Fibroblast of lung (primary cell): Measurements from ENCODE around the gene MICB. TPM values are rescaled to one million over a fixed set of nuclear protein-coding genes. Genes with fewer than 3 reads are reported as not detected.

Experiments
- DNase-seq, 2 donors: peaks; one replicate each; pipeline versions ENCODE4 v3.0.0 to v3.0.0-alpha.2; 2010; ENCODE audit warnings: low read depth in 2 of 2
- H2AFZ ChIP-seq: 2 replicates; pipeline ENCODE4 v1.5.1; 2012; ENCODE audit warnings: low read length, control low read depth, inconsistent platforms
- H3K27ac ChIP-seq: 2 replicates; pipeline ENCODE4 v1.5.1; 2011; ENCODE audit warnings: low read length, control low read depth; ENCODE audit not compliant: insufficient read depth
- H3K27me3 ChIP-seq: 2 replicates; pipeline ENCODE4 v1.5.1; 2011; ENCODE audit warnings: mild to moderate bottlenecking, low read length; ENCODE audit not compliant: control insufficient read depth, insufficient read depth
- H3K36me3 ChIP-seq: 2 replicates; pipeline ENCODE4 v1.5.1; 2011; ENCODE audit warnings: low read length; ENCODE audit not compliant: control insufficient read depth, insufficient read depth
- H3K4me1 ChIP-seq: 2 replicates; pipeline ENCODE4 v1.5.1; 2011; ENCODE audit warnings: low read length; ENCODE audit not compliant: control insufficient read depth, insufficient read depth; ENCODE audit errors: extremely low read depth
- H3K4me2 ChIP-seq: 2 replicates; pipeline ENCODE4 v1.5.1; 2011; ENCODE audit warnings: low read length, control low read depth; ENCODE audit not compliant: insufficient read depth; ENCODE audit errors: extremely low read depth
- H3K4me3 ChIP-seq, 4 experiments: fragments of 200-600 bp in 1 of 4; sonication (generic) in 1 of 4; replicated peaks in 1 of 4; 2 replicates each; pipeline ENCODE4 v1.5.1; 2011 to 2016; ENCODE audit warnings: low read length in 4 of 4, low read depth in 3 of 4, mild to moderate bottlenecking in 3 of 4, control low read depth in 2 of 4, inconsistent platforms in 1 of 4, mixed read lengths in 1 of 4; ENCODE audit not compliant: insufficient read depth in 1 of 4; ENCODE audit errors: control extremely low read depth in 1 of 4
- H3K79me2 ChIP-seq: 2 replicates; pipeline ENCODE4 v1.5.1; 2012; ENCODE audit warnings: mild to moderate bottlenecking, low read length, inconsistent platforms; ENCODE audit not compliant: control insufficient read depth, insufficient read depth
- H3K9ac ChIP-seq: 2 replicates; pipeline ENCODE4 v1.5.1; 2011; ENCODE audit warnings: mild to moderate bottlenecking, low read length, control low read depth; ENCODE audit not compliant: insufficient read depth
- H3K9me3 ChIP-seq: 2 replicates; pipeline ENCODE4 v1.5.1; 2012; ENCODE audit warnings: low read depth, low read length; ENCODE audit not compliant: control insufficient read depth, insufficient read depth
- H4K20me1 ChIP-seq: 2 replicates; pipeline ENCODE4 v1.5.1; 2011; ENCODE audit warnings: low read length; ENCODE audit not compliant: control insufficient read depth, insufficient read depth; ENCODE audit errors: extremely low read depth
- CTCF ChIP-seq, 2 donors: IDR thresholded peaks in 1 of 2; conservative IDR thresholded peaks in 1 of 2; 1 replicate in 1 of 2; 2 replicates in 1 of 2; pipeline ENCODE4 v1.5.1; 2011 to 2012; ENCODE audit warnings: low read length in 2 of 2, control low read depth in 1 of 2, inconsistent platforms in 1 of 2, low read depth in 1 of 2, mild to moderate bottlenecking in 1 of 2
- EZH2 ChIP-seq: IDR thresholded peaks from 2 replicates; pipeline ENCODE4 v1.5.1; 2012; ENCODE audit warnings: low read length, control low read depth, mild to moderate bottlenecking; ENCODE audit errors: missing control alignments
- polyA plus RNA-seq, 2 donors: library from polyadenylated mRNA; depleted of rRNA in 1 of 2; stranded (reverse) in 1 of 2; unstranded in 1 of 2; fragments of >200 nt; gene quantifications; 2 replicates each; pipeline ENCODE4 v1.2.1, GENCODE V29; 2011 to 2012; ENCODE audit warnings: missing spikeins in 1 of 2
- total RNA-seq: library from RNA; depleted of rRNA; stranded (reverse); fragments of >200 nt; gene quantifications from 2 replicates; pipeline ENCODE4 v1.2.1, GENCODE V29; 2014

Gene MICB
- total and polyA plus RNA-seq, 2 donors (not counting 1 experiment from before 2014, with no cell fraction given) = 17.2 to 18.6 TPM

DNA sequence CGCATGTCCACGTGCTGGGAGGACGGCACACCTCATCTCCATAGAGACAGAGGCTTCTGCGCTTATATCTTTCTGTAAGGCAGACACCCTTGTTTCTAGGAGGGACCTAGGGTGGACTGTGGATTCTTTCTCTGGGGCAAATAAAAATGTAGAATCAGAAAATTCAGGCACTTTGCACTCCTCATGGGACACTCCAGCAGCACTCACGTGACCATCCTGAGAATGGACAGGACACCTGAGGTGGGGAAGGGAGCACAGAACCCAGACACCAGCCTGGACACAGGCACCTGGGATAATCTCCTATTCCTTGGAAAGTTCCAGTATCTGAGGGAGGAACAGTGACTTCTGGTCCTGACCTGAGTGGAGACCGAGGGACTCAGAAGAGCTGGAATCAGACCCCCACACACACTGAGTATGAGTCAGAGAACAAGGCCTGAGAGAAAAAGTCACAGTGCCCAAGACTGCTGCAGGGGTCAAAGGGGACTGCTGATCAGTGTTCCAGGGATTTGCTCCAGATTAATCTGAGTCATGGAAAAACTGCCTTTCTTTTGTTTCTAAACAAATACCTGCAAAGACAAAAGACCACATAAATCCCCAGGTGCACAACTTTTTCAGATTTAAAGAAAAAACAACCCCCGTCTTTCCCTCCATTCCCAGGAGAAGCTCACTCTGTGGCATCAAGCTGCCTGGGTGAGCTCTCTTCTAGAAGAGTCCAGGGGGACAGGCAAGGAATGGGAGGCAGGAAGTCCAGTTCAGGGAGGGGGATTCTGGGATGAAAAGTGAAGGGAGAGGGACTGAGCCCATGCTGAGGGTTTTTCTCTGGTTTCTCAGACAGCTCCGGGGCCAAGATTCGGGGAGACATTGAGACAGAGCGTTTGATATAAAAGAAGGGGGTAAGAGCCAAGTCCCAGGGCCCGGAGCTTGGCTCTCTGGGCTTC lies 35.6 kb upstream of the MICB start:
- Histone ChIP-seq H4K20me1 (no peaks in the 10 kb centered on the region), H3K36me3 (no peaks in the 10 kb centered on the region), H3K79me2 (no peaks in the 10 kb centered on the region), H3K9ac (no peak overlapping the region), H3K4me3 (no peak overlapping the region), H3K4me2 (no peak overlapping the region), H3K4me1 (peaks cover 6% of the 10 kb centered on the region), H3K27ac (no peak overlapping the region), H3K27me3 (peaks cover 5% of the 10 kb centered on the region), H2AFZ (no peak overlapping the region), H3K9me3 (no peaks in the 10 kb centered on the region)
- TF ChIP-seq EZH2 (no peak), CTCF (conservative IDR thresholded peaks at IDR 0.05 in 1 of 2, IDR thresholded peaks at IDR 0.05 in 1 of 2; ENCODE audit: low read depth in 1 of 2, low read length in 2 of 2) (no peak)
- peak; percentile 11 to 29 for DNase-seq

DNA sequence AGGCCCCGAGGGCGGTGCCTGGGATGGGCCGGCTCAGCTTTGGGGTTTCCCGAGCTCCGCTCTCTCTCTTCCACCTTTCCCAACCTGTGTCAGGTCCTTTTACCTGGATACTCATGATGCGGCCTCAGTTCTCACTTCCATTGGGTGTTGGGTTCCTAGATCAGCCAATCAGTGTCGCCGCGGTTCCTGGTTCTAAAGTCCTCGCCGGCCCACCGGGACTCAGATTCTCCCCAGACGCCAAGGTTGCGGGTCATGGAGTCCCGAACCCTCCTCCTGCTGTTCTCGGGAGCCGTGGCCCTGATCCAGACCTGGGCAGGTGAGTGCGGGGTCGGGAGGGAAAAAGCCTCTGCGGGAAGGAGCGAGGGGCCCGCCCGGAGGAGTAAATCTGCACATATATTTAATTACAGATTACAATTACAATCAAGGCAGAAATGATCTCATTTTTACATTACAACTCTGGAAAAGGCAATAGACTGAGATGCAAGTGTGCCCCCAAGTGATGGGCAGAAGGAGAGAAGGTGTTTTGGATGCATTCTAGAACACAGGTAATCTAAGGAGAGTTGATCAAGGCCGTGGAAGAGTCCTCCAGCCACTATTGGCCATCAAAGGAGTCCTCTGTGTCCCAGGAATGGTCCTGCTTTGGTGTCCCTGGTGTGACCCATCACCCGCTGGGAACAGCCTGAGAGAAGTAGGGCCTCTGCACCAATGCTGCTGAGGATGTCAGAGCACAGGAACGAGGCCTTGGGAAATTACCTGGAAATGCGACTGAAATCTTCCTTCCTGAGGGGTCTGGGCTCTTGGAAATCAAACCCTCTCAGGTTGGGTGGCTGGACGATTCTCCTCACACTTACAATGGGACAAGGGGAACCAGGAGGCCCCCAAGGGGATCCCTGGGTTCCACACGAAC lies 34.7 kb upstream of the MICB start:
- peaks cover 6% of the 10 kb centered on the region for H3K4me1 ChIP-seq
- no peaks in the 10 kb centered on the region for H3K36me3 ChIP-seq
- H3K4me3 ChIP-seq = peak overlapping the region in 2 of 4 experiments; percentile 7 to 14
- no peak overlapping the region for H2AFZ ChIP-seq
- peaks cover 5% of the 10 kb centered on the region for H3K27me3 ChIP-seq
- no peaks in the 10 kb centered on the region for H4K20me1 ChIP-seq
- no peaks in the 10 kb centered on the region for H3K79me2 ChIP-seq
- H3K4me2 ChIP-seq = no peak overlapping the region
- no peaks in the 10 kb centered on the region for H3K9me3 ChIP-seq
- DNase-seq = peak; percentile 65 to 73
- no peak overlapping the region for H3K27ac ChIP-seq
- no peak overlapping the region for H3K9ac ChIP-seq
- no peak for TF ChIP-seq CTCF (conservative IDR thresholded peaks at IDR 0.05 in 1 of 2, IDR thresholded peaks at IDR 0.05 in 1 of 2; ENCODE audit: low read depth in 1 of 2, low read length in 2 of 2)
- TF ChIP-seq EZH2 = no peak
